CD14-positive monocyte (primary cell): ENCODE results near the gene CDS1. TPM values are rescaled to one million over a fixed set of nuclear protein-coding genes. Genes with fewer than 3 reads are reported as not detected.
"Not testable (repeated sequence)": the region's sequence is repeated elsewhere in the genome, so short reads cannot be mapped to it uniquely, and the experiment has no call there.

ENCODE experiments used
- DNase-seq, 3 donors: peaks; one replicate each; pipeline ENCODE4 v3.0.0-alpha.2; 2011 to 2022
- H2AFZ ChIP-seq: 2 replicates; pipeline ENCODE4 v1.6.0; 2012; ENCODE audit warnings: mild to moderate bottlenecking, low read depth, low read length, inconsistent platforms; ENCODE audit not compliant: insufficient read depth, poor library complexity, severe bottlenecking
- H3K27ac ChIP-seq, 2 donors: 1 replicate in 1 of 2; 2 replicates in 1 of 2; pipeline ENCODE4 v1.5.1; 2012 to 2013; ENCODE audit warnings: low read length in 2 of 2, control low read depth in 1 of 2, inconsistent platforms in 1 of 2, low read depth in 1 of 2, mild to moderate bottlenecking in 1 of 2
- H3K27me3 ChIP-seq, 2 donors: one replicate each; pipeline versions ENCODE4 v1.6.0 to v1.6.1; 2011 to 2013; ENCODE audit warnings: low read length in 2 of 2; ENCODE audit not compliant: control insufficient read depth in 2 of 2, insufficient read depth in 2 of 2
- H3K36me3 ChIP-seq, 2 donors: replicated peaks in 1 of 2; 1 replicate in 1 of 2; 2 replicates in 1 of 2; pipeline versions ENCODE4 v1.5.1 to v1.6.1; 2012 to 2013; ENCODE audit warnings: low read length in 2 of 2, control low read depth in 1 of 2, inconsistent platforms in 1 of 2, mild to moderate bottlenecking in 1 of 2; ENCODE audit not compliant: insufficient read depth in 2 of 2, control insufficient read depth in 1 of 2
- H3K4me1 ChIP-seq, 2 donors: 1 replicate in 1 of 2; 2 replicates in 1 of 2; pipeline versions ENCODE4 v1.5.1 to v1.6.1; 2012 to 2013; ENCODE audit warnings: low read length in 2 of 2, control low read depth in 1 of 2, inconsistent platforms in 1 of 2, mild to moderate bottlenecking in 1 of 2, moderate library complexity in 1 of 2; ENCODE audit not compliant: insufficient read depth in 2 of 2, control insufficient read depth in 1 of 2
- H3K4me2 ChIP-seq: replicated peaks from 2 replicates; pipeline ENCODE3; 2012; ENCODE audit warnings: low read length, moderate library complexity, mild to moderate bottlenecking; ENCODE audit not compliant: poor library complexity, severe bottlenecking; ENCODE audit errors: extremely low read depth
- H3K4me3 ChIP-seq, 3 experiments: fragments of 200-600 bp in 1 of 3; sonication (generic) in 1 of 3; replicated peaks in 1 of 3; 1 replicate in 2 of 3; 2 replicates in 1 of 3; pipeline ENCODE4 v1.5.1; 2011 to 2013; ENCODE audit warnings: low read length in 3 of 3, mild to moderate bottlenecking in 3 of 3, control low read depth in 2 of 3, low read depth in 2 of 3, inconsistent platforms in 1 of 3, moderate library complexity in 1 of 3
- H3K79me2 ChIP-seq: 2 replicates; pipeline ENCODE4 v1.6.0; 2012; ENCODE audit warnings: mild to moderate bottlenecking, control low read depth, inconsistent platforms, low read length, moderate library complexity; ENCODE audit not compliant: insufficient read depth
- H3K9ac ChIP-seq: 2 replicates; pipeline ENCODE4 v1.6.0; 2017; ENCODE audit warnings: low read length, mild to moderate bottlenecking; ENCODE audit not compliant: insufficient read depth, poor library complexity, severe bottlenecking
- H3K9me3 ChIP-seq, 2 donors: replicated peaks in 1 of 2; 1 replicate in 1 of 2; 2 replicates in 1 of 2; pipeline versions ENCODE4 v1.5.1 to v1.6.1; 2012 to 2013; ENCODE audit warnings: low read length in 2 of 2, control low read depth in 1 of 2; ENCODE audit not compliant: control insufficient read depth in 1 of 2, insufficient read depth in 1 of 2
- H4K20me1 ChIP-seq: 2 replicates; pipeline ENCODE4 v1.6.0; 2012; ENCODE audit warnings: mild to moderate bottlenecking, low read length, control low read depth, moderate library complexity; ENCODE audit not compliant: insufficient read depth
- H3K27ac Mint-ChIP-seq, 7 donors: one replicate each; pipeline ENCODE4 v1.8.0; 2020; ENCODE audit warnings: mild to moderate bottlenecking in 7 of 7, mixed read lengths in 7 of 7, moderate library complexity in 6 of 7, inconsistent platforms in 2 of 7
- H3K27me3 Mint-ChIP-seq, 3 donors: one replicate each; pipeline ENCODE4 v1.8.0; 2021 to 2022; ENCODE audit warnings: low read depth in 3 of 3, mild to moderate bottlenecking in 3 of 3, mixed read lengths in 3 of 3, moderate library complexity in 3 of 3, inconsistent platforms in 1 of 3
- H3K36me3 Mint-ChIP-seq, 2 donors: one replicate each; pipeline ENCODE4 v1.8.0; 2020; ENCODE audit warnings: mixed read lengths in 2 of 2, inconsistent platforms in 1 of 2, mild to moderate bottlenecking in 1 of 2
- H3K4me1 Mint-ChIP-seq: one replicate; pipeline ENCODE4 v1.8.0; 2020; ENCODE audit warnings: mild to moderate bottlenecking, mixed read lengths
- H3K4me3 Mint-ChIP-seq, 2 donors: one replicate each; pipeline ENCODE4 v1.8.0; 2020; ENCODE audit warnings: mild to moderate bottlenecking in 2 of 2, mixed read lengths in 2 of 2, moderate library complexity in 1 of 2
- H3K9me3 Mint-ChIP-seq, 7 donors: one replicate each; pipeline ENCODE4 v1.8.0; 2020 to 2022; ENCODE audit warnings: mixed read lengths in 7 of 7, mild to moderate bottlenecking in 6 of 7, moderate library complexity in 6 of 7, inconsistent platforms in 2 of 7
- CTCF ChIP-seq: fragments of 200-600 bp; IDR thresholded peaks from one replicate; pipeline ENCODE4 v1.8.0; 2022; ENCODE audit warnings: antibody characterized with exemption, mild to moderate bottlenecking
- WGBS: methylation state at CpG from one replicate; pipeline ENCODE4 v1.1.5; 2013; ENCODE audit warnings: missing lambda C conversion rate; ENCODE audit not compliant: insufficient coverage; 5-methylcytosine and 5-hydroxymethylcytosine counted together
- intact Hi-C, 2 donors: fragments of 100-400 bp; cut with micrococcal nuclease; formaldehyde crosslinking; loops; one replicate each; pipeline versions ENCODE4 v1.15.0 to v1.15.1; 2023
- polyA plus RNA-seq, 3 donors: library from polyadenylated mRNA; depleted of rRNA in 1 of 3; unstranded in 2 of 3; stranded (reverse) in 1 of 3; fragments of 300-500 nt in 2 of 3; fragments of >200 nt in 1 of 3; fragmentation: Illumina TruSeq in 2 of 3; gene quantifications; 1 replicate in 2 of 3; 2 replicates in 1 of 3; pipeline ENCODE4 v1.2.3, GENCODE V29; 2012 to 2021

CDS1 gene
- polyA plus RNA-seq, 3 donors = 0.12 to 0.15 (median 0.13) TPM

- H3K27ac Mint-ChIP-seq = no peak overlapping the region
Observed at GRCh38 chr4:84661191-84661939, 78.4 kb downstream of the CDS1 start.

DNA sequence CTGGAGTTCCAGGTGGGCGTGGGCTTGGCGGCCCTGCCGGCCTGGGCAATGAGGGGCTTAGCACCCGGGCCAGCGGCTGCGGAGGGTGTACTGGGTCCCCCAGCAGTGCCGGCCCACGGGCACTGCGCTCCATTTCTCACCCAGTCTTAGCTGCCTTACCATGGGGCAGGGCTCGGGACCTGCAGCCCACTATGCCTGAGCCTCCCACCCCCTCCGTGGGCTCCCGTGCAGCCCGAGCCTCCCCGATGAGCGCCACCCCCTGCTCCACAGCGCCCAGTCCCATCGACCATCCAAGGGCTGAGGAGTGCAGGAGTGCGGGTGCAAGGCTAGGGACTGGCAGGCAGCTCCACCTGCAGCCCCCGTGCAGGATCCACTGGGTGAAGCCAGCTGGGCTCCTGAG lies 81.8 kb downstream of the CDS1 start:
- H3K27ac ChIP-seq, H3K4me1 ChIP-seq, H3K4me3 Mint-ChIP-seq, H3K27ac Mint-ChIP-seq, H3K4me3 ChIP-seq, H3K4me2 ChIP-seq, H3K27me3 Mint-ChIP-seq, H3K9me3 ChIP-seq, H3K9ac ChIP-seq, H3K79me2 ChIP-seq, H2AFZ ChIP-seq, intact Hi-C loops, H3K27me3 ChIP-seq, DNase-seq, H3K4me1 Mint-ChIP-seq, H4K20me1 ChIP-seq: not testable (repeated sequence)
- over 99% methylated on average over 16 of the region's 19 CpGs for WGBS
- Mint-ChIP-seq H3K9me3 (peaks cover 0 to 12% (median 5%) of the 10 kb centered on the region in 7 donors), H3K36me3 (peaks cover 34 to 44% of the 10 kb centered on the region in 2 donors)
- H3K36me3 ChIP-seq = peaks cover 13 to 41% of the 10 kb centered on the region in 2 donors

More at GRCh38 chr4:84661191-84661939, 78.4 kb downstream of the CDS1 start:
- peaks cover 13 to 44% (median 20%) of the 10 kb centered on the region in 7 donors for H3K9me3 Mint-ChIP-seq
- TF ChIP-seq CTCF = no peak
- Histone ChIP-seq H3K4me2 (no peak overlapping the region), H3K9me3 (peaks cover 0 to 18% of the 10 kb centered on the region in 2 donors), H4K20me1 (no peaks in the 10 kb centered on the region), H3K36me3 (peaks cover 0 to 8% of the 10 kb centered on the region in 2 donors), H3K79me2 (no peaks in the 10 kb centered on the region), H3K4me1 (no peaks in the 10 kb centered on the region), H2AFZ (no peak overlapping the region), H3K4me3 (no peak overlapping the region), H3K27me3 (no peaks in the 10 kb centered on the region), H3K9ac (no peak overlapping the region), H3K27ac (no peak overlapping the region)
- DNase-seq = no peak
- peaks cover 9 to 12% of the 10 kb centered on the region in 2 donors for H3K36me3 Mint-ChIP-seq
- H3K27me3 Mint-ChIP-seq = peaks cover 0 to 2% (median 0%) of the 10 kb centered on the region in 3 donors
- no peaks in the 10 kb centered on the region for H3K4me1 Mint-ChIP-seq
- WGBS = 100% methylated on average over 1 of the region's 4 CpGs
- intact Hi-C loops = no loop called here
- no peak overlapping the region for H3K4me3 Mint-ChIP-seq
